GM18858 (cell line): ENCODE data around the gene LRRC45.

Experiments used
- ATAC-seq: cut with Tn5 transposase; IDR thresholded peaks from one replicate; pipeline ENCODE4 v1.9.1; 2021; ENCODE audit not compliant: unreplicated experiment

LRRC45 gene

GRCh38 chr17:82050152-82050760, 27.2 kb downstream of the LRRC45 start:
- ATAC-seq = no peak

- ATAC-seq = no peak
These were observed 27.9 kb downstream of the LRRC45 start for GRCh38 chr17:82050761-82051641.

- ATAC-seq = no peak
These were observed 28.9 kb downstream of the LRRC45 start, which contains the start of the genes GPS1 and RFNG for GRCh38 chr17:82051776-82052637. GPS1 (plus strand) TSS chr17:82051898; CDS start chr17:82051932, 34 bp downstream. RFNG (minus strand) TSS chr17:82051811; CDS start chr17:82051766, 45 bp downstream.

GRCh38 chr17:82052638-82053059, 29.5 kb downstream of the LRRC45 start:
- no peak for ATAC-seq

- ATAC-seq = no peak
These were observed 30.0 kb downstream of the LRRC45 start for GRCh38 chr17:82053130-82053529.

GRCh38 chr17:82053556-82054263, 30.6 kb downstream of the LRRC45 start:
- ATAC-seq = no peak

GRCh38 chr17:82054351-82055022, 31.4 kb downstream of the LRRC45 start:
- ATAC-seq = no peak

- no peak for ATAC-seq
These were observed 32.2 kb downstream of the LRRC45 start for GRCh38 chr17:82055023-82055964.

- ATAC-seq = no peak
These were observed 33.0 kb downstream of the LRRC45 start for GRCh38 chr17:82055965-82056728.

- ATAC-seq = no peak
These were observed 33.9 kb downstream of the LRRC45 start for GRCh38 chr17:82056729-82057621.

GRCh38 chr17:82058230-82058854, 35.2 kb downstream of the LRRC45 start:
- ATAC-seq = no peak

GRCh38 chr17:82058855-82059249, 35.7 kb downstream of the LRRC45 start:
- no peak for ATAC-seq

GRCh38 chr17:82059272-82060000, 36.3 kb downstream of the LRRC45 start:
- no peak for ATAC-seq

- no peak for ATAC-seq
These were observed 36.9 kb downstream of the LRRC45 start for GRCh38 chr17:82060001-82060380.

GRCh38 chr17:82060614-82061013, 37.5 kb downstream of the LRRC45 start:
- no peak for ATAC-seq
